GM19467 (cell line): ENCODE data around the gene FLT4.
"Not testable (repeated sequence)": the region's sequence is repeated elsewhere in the genome, so short reads cannot be mapped to it uniquely, and the experiment has no call there.

Source experiments
- ATAC-seq: cut with Tn5 transposase; IDR thresholded peaks from one replicate; pipeline ENCODE4 v1.9.1; 2021; ENCODE audit warnings: mild to moderate bottlenecking, moderate library complexity; ENCODE audit not compliant: unreplicated experiment

FLT4 gene

DNA sequence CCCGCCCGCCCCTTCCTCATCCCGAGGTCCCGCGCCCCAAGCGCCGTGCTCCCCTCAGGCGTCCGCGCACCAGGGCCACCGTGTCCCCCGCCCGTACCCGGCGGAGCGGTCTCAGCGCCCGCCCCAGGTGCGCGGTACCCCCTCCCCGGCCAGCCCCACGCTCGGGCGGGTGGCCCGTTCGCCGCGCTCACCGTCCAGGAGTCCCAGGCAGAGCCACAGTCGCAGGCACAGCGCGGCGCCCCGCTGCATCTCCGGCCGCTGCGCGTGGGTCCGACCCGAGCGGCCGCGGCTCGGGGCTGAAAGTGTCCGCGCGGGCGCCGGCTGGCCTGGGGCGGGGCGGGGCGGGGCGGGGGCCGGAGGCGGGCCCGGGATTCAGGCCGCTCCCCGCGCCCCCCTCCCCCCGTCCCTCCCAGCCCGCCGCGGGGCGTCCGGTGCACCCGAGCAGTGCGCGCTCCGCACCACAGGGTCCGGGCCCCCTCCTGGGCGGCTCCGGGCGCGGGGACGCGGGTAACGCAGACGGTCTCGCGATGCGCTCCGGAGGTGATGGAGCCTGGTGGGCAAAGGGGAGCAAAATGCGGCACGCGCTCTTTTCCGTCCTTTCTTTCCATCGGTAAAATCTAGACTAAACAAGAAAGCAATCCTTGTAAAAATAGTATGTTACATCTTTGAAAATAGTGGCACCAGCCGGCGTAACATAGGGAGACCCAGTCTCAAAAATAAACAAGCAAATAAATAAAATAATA lies at the start of gene FLT4:
TSS of gene FLT4 (minus strand) at position 304 of the 743 bp plus-strand sequence. CDS start at position 249, 55 bp downstream.
- ATAC-seq, result no peak

DNA sequence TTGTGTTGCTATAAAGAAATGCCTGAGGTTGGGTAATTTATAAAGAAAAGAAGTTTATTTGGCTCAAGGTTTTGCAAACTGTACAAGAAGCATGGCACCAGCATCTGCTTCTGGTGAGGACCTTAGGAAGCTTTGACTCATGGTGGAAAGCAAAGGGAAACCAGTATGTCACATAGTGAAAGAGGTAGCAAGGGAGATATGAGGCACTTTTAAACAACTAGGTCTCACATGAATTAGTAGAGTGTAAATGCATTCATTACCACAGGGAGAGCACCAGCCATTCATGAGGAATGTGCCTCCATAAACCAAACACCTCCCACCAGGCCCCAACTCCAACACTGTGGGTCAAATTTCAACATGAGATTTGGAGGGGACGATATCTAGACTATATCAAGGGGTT lies 49.6 kb upstream of the FLT4 start:
- no peak for ATAC-seq

DNA sequence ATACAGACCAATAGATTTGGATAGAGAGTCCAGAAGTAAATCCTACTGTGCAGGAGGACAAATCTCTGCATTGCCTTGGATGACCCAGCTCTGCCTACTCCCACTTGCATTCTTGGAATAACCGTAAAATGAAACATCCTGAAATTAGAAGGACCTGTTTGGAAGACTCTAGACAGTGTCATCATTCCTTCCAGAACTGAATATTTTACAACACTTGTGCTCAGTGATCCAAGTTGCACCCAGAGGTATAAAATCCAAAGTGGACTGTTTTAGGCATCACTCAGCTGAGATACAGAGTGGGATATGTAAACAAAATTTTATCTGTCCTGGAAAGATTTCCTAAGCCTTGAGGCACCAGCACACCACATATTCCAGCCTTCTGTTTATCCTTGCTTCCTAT lies 46.7 kb upstream of the FLT4 start:
- no peak for ATAC-seq

DNA sequence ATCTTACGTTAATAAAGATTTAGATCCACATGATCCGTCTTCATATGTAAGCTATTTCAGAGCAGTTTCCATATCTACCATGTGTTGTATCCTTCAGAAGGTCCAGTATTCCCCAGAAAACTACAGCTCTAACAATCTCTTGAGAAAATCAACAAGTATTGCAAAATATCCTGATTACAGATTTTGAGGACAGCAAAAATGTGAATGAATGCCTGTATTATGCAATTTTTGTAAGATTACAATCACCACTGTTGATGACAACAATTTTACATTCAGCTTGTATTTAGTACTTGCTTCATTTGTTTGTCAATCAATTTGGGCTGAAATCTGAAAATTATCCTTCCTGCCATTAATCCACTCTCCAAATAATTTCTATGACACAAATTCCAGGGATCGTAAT lies 43.0 kb upstream of the FLT4 start:
- ATAC-seq, result no peak

DNA sequence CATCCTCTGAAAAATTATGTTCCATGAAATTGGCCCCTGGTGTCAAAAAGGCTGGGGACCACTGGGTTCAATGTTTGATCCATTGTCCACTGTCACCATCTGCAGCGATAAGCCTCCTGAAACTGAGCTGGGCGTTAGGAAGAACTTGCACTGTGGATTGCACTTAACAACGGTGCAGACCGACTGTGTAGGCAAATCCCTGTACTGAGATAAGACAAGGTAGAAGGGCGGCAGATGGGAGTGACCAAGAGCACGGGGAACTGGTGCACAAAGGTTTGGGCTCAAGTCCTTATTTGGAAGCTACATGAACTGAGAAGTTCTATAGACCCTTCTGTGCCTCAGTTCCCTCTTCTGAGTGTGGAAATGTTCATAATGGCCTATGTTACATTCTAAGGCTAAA lies 41.6 kb upstream of the FLT4 start:
- ATAC-seq, result no peak

DNA sequence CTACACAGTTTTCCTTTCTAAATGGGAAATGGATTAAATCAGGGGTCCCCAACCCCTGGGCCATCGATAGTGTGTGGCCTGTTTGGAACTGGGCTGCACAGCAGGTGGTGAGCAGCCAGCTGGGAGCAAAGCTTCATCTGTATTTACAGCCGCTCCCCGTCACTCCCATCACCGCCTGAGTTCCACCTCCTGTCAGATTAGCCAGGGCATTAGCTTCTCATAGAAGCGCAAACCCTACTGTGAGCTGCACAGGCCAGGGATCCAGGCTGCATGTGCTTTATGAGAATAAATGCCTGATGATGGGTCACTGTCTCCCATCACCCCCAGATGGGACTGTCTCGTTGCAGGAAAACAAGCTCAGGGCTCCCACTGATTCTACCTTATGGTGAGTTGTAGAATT lies 41.2 kb upstream of the FLT4 start:
- no peak for ATAC-seq

DNA sequence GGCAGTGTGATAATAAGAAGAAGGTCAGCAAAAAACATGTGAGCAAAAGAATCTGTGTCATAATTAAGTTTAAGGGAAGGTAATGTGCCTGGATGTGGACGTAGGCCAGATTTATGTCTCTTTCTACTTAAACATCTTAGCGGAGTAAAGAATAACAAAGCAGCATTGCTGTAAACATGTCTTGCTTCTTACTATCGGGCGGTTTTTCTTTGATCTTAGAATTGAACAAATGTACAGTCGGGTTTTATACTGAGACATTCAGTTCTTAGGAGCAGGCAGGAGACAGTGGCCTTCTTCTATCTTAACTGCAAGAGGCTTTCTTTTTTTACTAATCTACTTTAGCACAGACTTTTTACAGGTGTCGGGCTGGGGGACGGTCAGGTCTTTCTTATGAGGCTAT lies 40.4 kb upstream of the FLT4 start:
- ATAC-seq, result no peak

DNA sequence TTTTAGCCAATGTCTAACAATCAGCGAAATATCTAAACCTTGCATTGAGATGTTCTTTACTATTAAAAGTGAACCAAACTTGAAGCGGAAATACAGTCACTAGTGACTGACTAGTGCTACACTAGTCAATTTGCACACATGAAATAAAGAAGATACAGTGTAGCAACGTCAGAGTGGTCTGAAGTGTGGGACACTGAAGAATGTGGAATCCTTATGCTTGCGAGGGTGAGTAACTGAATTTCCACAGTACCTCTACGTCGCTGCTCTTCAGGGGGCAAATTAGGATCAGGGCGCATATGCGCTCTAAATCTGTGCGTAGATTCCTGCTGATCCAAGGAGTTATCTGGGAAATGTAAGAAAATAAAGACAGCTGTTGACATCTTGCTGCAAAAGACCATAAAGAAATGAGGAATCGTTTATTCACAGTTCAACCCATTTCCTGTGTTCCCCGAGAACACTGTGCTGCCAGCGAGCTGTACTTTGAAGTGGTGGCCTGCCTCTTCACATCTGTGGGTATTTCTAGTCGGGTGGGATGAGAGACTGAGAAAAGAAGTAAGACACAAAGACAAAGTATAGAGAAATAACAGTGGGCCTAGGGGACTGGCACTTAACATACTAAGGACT lies 39.8 kb upstream of the FLT4 start:
- no peak for ATAC-seq

DNA sequence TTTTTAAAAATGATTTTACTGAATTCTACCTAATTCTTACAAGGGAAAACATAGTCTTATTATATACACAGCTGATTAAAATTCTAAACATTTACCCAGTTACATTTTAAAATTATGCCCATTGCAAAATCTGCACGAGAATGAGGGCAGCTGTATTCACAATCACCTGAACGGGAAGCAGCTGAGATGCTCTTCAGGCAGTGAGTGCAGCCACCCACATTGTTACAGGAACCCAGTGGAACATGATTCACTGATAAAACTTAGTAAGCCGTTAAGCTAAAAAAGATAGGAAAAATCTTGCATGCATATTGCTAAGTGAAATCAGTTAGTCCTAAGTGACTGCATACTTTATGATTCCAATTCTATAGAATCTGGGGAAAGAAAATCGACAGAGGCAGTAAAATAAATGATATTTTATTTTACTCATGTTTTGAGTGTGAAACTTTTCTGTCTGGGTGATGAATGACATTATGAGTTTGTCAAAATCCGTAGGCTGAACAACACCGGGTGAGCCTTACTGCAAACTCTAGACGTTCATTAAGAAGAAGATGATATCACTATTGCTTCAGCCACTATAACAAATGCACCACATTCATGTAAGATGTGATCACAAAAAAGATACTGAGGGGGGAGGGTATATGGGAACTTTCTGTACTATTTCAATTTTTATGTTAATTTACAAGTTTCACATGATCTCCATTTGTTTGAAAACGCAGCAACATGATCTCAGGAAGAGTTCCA lies 39.1 kb upstream of the FLT4 start:
- ATAC-seq, result no peak

DNA sequence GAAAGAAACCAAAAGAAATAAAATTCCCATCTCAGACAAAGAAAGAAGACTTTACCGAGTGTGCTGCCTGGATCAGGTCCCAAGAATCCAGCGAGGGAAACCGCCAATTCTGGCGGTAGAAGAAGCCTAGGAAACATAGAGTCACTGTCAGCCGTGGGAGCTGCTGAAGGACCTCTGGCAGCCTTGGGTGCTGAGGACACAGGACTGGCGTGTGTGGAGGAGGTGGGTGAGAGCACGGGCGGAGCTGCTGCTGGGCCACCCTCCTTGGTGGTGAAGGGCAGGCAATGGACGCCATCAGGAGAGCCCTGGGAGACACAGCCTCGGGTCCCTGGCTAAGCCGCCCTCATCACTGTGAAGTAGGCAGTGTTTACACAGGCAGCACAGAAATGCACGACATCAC lies 37.4 kb upstream of the FLT4 start:
- ATAC-seq, result not testable (repeated sequence)

DNA sequence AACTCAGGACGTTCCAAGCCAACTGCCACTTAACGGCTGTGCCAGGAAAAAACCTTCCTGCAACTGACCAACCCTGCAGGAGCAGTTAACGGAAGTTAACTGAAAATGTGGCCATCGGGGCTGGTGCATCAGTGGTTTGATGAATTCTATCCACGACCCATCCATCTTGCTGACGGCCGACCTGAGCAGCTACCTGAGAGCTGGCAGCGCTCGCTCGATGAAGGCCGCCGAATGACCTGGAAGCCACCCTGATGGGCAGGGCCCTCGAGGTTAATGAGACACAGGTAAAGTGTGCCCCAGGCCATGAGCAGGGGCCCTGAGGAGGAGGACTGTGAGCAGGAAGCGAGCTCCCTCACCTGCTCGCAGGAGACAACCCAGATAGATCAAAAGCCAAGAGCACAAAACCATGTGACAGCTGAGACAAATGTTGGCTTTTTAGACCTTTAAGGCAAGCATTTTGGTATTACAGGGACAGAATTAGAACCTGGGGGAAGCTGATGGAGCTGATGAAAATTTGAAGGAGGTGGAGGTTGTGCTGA lies 35.3 kb upstream of the FLT4 start:
- no peak for ATAC-seq

DNA sequence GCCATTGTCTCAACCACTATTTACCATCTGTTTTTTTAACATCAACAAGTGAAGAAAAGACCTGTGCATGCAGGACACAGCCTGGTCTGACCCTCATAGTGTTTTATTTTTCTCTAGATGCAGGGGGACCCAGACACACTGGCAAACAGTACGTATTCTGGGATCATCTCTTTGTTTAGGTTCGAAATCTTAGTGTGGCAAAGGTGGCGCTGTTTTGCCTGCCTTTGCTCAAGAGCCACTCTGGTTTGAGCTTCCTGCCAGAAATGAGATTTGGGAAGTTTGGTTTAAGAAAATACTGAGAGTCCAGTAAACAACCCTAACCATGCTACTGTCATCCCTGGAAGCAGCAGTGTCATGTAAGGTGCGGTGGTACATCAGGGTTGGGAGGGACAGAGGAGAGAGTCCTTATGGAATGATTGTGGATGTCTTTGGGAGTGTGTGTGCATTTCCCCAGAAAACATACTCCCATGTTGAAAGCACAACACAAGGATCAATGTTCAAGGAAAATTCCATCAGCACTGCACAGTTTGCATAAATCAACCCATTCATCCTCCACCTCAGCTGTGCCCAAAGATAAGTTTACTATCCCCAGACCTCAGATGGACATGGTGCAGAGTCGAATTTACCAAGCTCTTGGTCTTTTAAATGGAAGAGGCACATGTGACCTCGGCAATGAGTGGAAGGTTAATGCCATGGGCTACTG lies 34.0 kb upstream of the FLT4 start:
- ATAC-seq, result no peak

DNA sequence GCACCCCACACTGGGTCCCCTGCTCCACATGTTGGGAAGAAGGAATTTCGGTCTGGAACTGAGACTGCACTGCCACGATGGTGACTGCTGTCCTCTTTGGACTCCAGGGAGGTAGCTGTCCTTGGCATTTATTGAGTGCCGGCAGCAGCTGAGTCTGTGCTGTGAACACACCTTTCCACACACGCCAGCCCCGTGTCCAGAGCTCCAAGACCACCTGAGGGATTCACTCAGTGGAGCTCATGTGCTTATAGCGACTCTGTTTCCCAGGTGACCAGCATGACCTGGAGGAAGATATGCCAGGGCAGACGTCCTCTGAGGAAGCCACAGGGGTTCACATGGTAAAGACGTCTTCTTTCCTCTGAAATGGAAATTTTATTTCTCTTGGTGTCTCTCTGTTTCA lies 33.2 kb upstream of the FLT4 start:
- ATAC-seq, result no peak

DNA sequence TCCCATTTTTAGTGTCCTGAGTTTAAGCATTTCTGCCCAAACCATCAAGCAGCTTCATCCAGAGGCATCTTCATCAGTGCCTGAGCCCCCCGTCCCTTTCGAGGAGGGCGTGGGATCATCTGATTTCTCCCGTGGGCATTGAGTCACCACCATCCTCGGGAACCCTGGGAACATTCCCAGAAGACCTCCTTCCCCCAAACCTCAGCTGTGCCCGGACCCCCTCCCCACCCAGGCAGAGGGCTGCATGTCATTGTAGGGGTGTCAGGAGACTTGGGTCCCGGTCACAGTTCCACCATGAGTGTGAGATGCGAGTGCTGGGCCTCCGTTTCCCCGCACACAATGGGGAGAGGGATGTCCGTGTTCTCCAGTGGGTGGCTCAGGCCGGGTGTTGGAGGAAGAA lies 32.6 kb upstream of the FLT4 start:
- ATAC-seq, result not testable (repeated sequence)

DNA sequence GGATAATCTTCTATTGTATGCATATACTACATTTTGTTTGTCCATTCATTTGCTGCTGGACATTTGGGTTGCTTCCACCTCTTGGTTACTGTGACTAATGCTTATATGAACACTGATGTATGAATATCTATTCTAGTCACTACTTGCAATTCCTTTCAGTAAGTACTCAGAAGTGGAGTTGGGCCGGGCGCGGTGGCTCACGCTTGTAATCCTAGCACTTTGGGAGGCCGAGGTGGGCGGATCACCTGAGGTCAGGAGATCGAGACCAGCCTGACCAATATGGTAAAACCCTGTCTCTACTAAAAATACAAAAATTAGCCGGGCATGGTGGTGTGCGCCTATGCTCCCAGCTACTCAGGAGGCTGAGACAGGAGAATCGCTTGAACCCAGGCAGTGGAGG lies 28.9 kb upstream of the FLT4 start:
- ATAC-seq, result not testable (repeated sequence)

DNA sequence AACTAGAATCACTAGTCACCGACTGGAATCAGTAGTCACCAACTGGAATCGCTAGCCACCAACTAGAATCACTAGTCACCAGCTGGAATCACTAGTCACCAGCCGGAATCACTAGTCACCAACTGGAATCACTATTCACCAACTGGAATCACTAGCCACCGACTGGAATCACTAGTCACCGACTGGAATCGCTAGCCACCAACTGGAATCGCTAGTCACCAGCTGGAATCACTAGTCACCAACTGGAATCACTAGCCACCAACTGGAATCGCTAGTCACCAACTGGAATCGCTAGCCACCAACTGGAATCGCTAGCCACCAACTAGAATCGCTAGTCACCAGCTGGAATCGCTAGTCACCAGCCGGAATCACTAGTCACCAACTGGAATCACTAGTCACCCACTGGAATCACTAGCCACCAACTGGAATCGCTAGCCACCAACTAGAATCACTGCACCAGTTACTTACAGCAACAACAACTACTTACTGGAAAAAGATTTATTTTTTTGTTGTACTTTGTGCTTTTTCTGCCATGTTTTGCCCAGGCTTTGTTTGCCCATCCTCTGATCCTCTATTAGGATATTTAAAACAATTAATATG lies 25.7 kb upstream of the FLT4 start:
- ATAC-seq, result no peak

DNA sequence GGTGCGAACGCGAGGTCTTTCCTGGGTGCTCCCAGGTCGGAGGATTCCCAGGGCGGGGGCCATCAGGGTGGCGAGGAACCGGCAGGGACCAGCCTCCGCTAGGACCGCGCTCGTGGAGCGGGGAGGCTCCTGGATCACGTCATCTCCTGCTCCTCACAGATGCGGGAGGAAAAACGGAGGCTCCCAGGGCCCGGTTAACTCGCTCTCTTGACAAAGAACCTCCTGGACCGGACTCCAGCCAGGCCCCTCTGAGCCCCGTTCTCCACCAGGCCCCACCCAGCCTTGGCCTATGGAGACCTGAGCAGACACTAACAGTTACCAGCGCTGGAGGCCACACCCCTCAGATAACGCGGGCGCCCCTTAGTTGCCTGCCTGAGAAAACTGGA lies 24.7 kb upstream of the FLT4 start:
- ATAC-seq, result not testable (repeated sequence)

DNA sequence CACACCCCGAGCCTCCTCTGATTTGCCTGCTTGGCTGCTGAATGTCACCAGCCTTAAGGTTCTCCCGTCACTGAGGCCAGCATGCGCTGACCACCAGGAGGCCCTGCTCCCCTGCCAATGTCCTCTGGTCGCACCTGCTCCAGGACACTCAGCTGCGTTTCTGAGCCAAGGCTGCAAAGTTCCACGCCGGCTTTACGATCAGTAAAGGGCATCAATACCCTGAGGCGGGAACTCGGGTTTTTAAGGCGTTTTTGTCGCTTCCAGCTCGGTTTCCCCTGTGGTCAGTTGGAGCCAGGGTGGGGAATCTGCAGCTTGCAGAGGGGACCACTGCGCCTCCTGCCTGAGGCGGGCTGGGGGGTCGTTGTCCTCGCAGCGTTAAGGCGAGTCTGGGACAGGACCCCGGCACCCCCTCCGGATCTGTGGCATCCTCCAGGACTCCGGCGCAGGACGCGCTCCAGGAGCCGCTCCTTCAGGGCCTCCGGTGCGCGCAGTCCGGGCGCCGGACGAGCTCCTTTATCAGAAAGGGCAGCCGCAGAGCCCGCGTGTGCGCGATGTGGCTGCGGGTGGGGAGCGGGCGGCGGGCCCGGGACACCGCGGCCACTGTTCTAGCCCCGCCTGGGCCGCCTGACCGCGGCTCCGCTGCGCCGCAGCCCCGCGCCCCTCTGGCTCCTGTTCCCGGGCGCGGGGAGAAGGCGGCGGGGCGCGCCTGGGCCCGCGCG lies 24.1 kb upstream of the FLT4 start:
- no peak for ATAC-seq

DNA sequence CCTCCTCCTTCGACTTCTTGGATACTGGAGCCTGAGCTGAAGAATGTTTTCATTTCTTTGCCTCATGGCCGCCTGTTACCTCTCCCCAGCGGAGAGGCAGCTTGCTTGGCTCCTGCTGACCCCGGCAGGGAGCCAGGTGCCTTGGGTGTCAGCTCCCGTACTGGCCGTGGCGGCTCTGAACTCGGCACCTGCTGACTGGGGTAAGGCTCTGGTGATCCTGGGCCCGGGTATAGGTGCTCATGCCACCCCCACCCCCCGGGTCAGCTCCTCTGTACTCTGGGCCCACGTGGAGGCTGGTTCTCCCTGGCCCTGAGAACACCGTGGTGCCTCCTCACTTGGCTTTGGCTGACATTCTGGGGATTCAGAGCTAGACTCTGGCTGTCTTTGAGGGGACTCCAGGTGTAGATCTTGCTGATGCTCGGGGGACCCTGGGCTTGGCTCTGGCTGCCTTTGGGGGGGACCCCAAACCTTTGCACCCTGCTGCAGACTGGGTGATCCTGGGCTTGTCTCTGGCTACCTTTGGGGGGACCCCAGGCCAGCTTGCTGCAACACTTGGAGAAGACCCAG lies 22.6 kb upstream of the FLT4 start:
- ATAC-seq, result not testable (repeated sequence)
